GM06990 (cell line): ENCODE data around the gene BBOF1.
A peak's percentile ranks its signal among the peaks of the same experiment; 100 is the strongest.

Source experiments
- DNase-seq: peaks from one replicate; pipeline ENCODE4 v3.0.0-alpha.2; 2011; ENCODE audit not compliant: insufficient read length; ENCODE audit errors: extremely low read depth
- H3K27me3 ChIP-seq: replicated peaks from 2 replicates; pipeline ENCODE4 v1.6.0; 2011; ENCODE audit warnings: low read length; ENCODE audit not compliant: control insufficient read depth, insufficient read depth
- H3K36me3 ChIP-seq: 2 replicates; pipeline ENCODE4 v1.5.1; 2011; ENCODE audit warnings: low read length; ENCODE audit not compliant: control insufficient read depth, insufficient read depth
- H3K4me3 ChIP-seq: replicated peaks from 2 replicates; pipeline ENCODE4 v1.5.1; 2011; ENCODE audit warnings: low read depth, mild to moderate bottlenecking, control low read depth, low read length
- TF ChIP-seq, protein P1 (sequence below): IDR thresholded peaks from 2 replicates; pipeline ENCODE4 v1.5.1; 2011; ENCODE audit warnings: low read length, control low read depth, mild to moderate bottlenecking, inconsistent platforms; ENCODE audit not compliant: insufficient read depth, poor library complexity, severe bottlenecking

BBOF1 gene

DNA sequence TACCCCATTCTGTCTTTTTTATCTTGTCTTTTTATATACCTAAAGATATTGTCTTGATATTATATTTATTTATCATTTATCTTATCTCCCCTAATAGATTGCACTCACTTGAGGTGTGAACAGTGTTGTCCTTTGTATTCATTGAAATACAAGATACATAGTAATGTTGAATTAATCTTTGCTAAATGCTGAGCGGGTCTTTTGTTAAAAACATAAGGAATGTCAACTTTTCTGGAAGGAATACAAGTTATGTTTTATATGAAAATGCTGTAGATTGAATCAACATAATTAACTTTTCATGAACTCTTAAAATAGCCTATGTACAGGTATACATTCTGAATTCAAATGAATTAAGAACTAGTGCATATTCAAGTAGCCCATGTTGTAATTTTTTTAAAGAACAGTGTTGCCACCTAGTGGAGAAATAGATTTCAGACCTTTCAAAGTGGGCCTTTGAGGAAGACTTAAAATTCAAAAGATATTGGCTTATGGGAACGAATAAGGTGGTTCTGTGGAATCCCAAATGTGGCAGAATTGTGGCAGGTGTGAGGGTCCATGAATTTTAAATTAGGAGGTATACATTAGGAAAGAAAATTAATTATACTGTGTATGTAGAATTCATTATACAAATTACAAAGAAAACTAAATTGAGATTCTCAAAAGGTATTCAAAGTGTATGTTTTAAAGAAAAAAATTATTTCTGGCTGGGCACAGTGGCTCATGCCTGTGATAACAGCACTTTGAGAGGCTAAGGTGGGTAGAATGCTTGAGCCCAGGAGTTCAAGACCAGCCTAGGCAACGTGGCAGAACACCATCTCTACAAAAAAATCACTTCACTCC lies 19.1 kb downstream of the BBOF1 start:
- H3K27me3 ChIP-seq = no peaks in the 10 kb centered on the region
- no peaks in the 10 kb centered on the region for H3K36me3 ChIP-seq
- peak; percentile 13 for DNase-seq
- TF ChIP-seq, protein P1, sequence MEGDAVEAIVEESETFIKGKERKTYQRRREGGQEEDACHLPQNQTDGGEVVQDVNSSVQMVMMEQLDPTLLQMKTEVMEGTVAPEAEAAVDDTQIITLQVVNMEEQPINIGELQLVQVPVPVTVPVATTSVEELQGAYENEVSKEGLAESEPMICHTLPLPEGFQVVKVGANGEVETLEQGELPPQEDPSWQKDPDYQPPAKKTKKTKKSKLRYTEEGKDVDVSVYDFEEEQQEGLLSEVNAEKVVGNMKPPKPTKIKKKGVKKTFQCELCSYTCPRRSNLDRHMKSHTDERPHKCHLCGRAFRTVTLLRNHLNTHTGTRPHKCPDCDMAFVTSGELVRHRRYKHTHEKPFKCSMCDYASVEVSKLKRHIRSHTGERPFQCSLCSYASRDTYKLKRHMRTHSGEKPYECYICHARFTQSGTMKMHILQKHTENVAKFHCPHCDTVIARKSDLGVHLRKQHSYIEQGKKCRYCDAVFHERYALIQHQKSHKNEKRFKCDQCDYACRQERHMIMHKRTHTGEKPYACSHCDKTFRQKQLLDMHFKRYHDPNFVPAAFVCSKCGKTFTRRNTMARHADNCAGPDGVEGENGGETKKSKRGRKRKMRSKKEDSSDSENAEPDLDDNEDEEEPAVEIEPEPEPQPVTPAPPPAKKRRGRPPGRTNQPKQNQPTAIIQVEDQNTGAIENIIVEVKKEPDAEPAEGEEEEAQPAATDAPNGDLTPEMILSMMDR = peak; percentile 53
- no peak overlapping the region for H3K4me3 ChIP-seq

DNA sequence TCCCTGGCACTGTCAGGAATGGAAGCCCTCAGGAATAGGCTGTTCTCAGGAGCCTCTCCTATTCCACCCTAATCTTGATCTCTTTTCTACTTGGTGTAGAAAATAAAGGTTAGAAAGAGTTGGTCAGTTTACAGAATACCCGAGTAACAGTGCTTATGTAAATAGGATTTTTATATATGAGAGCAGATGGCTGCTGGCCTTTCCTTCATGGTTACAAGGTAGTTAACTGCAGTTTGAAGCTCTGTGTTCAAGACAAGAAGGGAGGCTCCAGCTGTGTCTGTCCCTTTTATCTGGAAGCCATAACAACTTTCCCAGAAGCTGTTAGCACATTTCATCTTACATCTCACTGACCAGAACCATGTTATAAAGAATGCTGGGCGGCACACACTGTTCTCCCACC lies 23.1 kb downstream of the BBOF1 start:
- no peaks in the 10 kb centered on the region for H3K27me3 ChIP-seq
- H3K36me3 ChIP-seq = no peaks in the 10 kb centered on the region
- no peak overlapping the region for H3K4me3 ChIP-seq
- no peak for DNase-seq
- TF ChIP-seq, protein P1 = no peak

DNA sequence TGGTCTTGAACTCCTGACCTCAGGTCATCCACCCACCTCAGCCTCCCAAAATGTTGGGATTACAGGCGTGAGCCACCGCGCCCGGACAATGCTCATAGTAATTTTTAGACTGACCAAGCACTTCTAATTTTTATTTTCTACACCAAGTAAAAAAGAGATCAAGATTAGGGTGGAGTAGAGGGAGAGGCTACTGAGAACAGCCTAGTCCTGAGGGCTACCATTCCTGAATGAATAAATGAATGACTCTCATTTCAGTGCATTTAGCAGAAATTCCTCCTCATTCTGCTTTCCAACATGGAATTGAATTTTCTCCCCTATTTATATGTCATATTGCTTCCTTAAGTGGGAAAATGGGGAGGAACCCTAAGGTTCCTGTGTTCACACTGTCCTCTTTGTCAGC lies 26.4 kb downstream of the BBOF1 start:
- no peaks in the 10 kb centered on the region for H3K27me3 ChIP-seq
- no peak overlapping the region for H3K4me3 ChIP-seq
- no peaks in the 10 kb centered on the region for H3K36me3 ChIP-seq
- TF ChIP-seq, protein P1 = no peak
- DNase-seq = no peak

DNA sequence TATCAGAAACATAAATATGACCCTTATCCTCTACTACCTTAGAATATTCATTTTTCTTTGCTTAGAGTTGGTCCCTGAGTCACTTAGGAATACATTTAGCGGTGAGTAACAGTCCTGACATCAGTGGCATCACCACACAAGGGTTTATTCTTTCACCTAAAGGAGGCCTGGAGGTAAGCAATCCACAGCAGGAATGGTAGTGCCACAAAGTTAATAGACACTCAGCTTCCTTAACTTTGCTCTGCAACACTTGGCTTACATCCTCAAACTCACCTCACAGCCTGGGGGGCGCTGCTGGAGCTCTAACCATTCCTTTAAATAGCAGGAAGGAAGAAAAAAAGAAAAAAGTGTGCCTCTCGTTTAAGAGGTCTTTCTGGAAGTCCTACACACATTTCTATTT lies 29.1 kb downstream of the BBOF1 start:
- no peaks in the 10 kb centered on the region for H3K27me3 ChIP-seq
- TF ChIP-seq, protein P1 = no peak

DNA sequence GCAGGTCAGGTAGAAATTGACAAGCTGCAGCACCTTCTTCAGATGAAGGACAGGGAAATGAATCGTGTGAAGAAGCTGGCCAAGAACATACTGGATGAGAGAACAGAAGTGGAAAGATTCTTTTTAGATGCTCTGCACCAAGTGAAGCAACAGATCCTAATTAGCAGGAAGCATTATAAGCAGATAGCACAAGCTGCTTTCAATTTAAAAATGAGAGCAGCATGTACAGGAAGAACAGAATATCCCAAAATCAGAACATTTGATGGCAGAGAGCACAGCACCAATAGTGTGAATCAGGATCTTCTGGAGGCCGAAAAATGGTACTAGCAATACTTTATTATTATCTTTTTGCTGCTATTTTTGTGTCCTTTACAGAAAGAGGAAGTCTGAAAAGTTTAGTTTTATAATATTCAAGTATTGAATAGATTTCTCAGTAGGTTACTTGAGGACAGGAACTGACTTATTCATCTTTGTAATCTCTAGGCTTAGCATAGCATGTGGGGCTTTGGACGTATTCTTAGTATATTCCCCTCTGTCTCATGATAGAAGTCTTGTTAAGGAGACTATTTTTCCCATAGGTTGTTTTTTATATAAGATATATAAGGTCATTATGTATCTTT lies 30.8 kb downstream of the BBOF1 start:
- H3K4me3 ChIP-seq = no peak overlapping the region
- TF ChIP-seq, protein P1 = no peak
- H3K36me3 ChIP-seq = no peaks in the 10 kb centered on the region
- DNase-seq = peak; percentile 6
- no peaks in the 10 kb centered on the region for H3K27me3 ChIP-seq

More for the DNA sequence above, 29.1 kb downstream of the BBOF1 start:
- H3K4me3 ChIP-seq = no peak overlapping the region
- DNase-seq = no peak
- H3K36me3 ChIP-seq = no peaks in the 10 kb centered on the region
